Esophagus (tissue), 2 donors: ENCODE results near the gene DAPK2. TPM values are rescaled to one million over a fixed set of nuclear protein-coding genes. Genes with fewer than 3 reads are reported as not detected.
"Not testable (repeated sequence)": the region's sequence is repeated elsewhere in the genome, so short reads cannot be mapped to it uniquely, and the experiment has no call there.

ENCODE experiments used
- H3K27ac ChIP-seq, 2 donors: one replicate each; pipeline ENCODE4 v1.5.1; 2013; ENCODE audit warnings: low read depth in 2 of 2, mild to moderate bottlenecking in 2 of 2, inconsistent platforms in 1 of 2, low read length in 1 of 2, moderate library complexity in 1 of 2
- H3K27me3 ChIP-seq, 2 donors: one replicate each; pipeline ENCODE4 v1.6.1; 2013; ENCODE audit warnings: low read length in 2 of 2, control low read depth in 1 of 2, mild to moderate bottlenecking in 1 of 2; ENCODE audit not compliant: insufficient read depth in 2 of 2, control insufficient read depth in 1 of 2
- H3K36me3 ChIP-seq, 2 donors: one replicate each; pipeline ENCODE4 v1.6.1; 2013; ENCODE audit warnings: low read length in 1 of 2; ENCODE audit not compliant: control insufficient read depth in 2 of 2, insufficient read depth in 2 of 2
- H3K4me1 ChIP-seq, 2 donors: one replicate each; pipeline ENCODE4 v1.6.1; 2013; ENCODE audit warnings: low read length in 1 of 2; ENCODE audit not compliant: control insufficient read depth in 2 of 2, insufficient read depth in 2 of 2
- H3K4me3 ChIP-seq, 2 donors: one replicate each; pipeline ENCODE4 v1.5.1; 2013; ENCODE audit warnings: low read length in 2 of 2, mild to moderate bottlenecking in 2 of 2, low read depth in 1 of 2, moderate library complexity in 1 of 2
- H3K9me3 ChIP-seq, 2 donors: one replicate each; pipeline ENCODE4 v1.6.1; 2013; ENCODE audit warnings: mild to moderate bottlenecking in 2 of 2, low read depth in 1 of 2, low read length in 1 of 2, moderate library complexity in 1 of 2; ENCODE audit not compliant: control insufficient read depth in 2 of 2, insufficient read depth in 1 of 2
- WGBS, 2 donors: extraction: QIAGEN DNeasy Blood & Tissue Kit; methylation state at CpG; one replicate each; pipeline ENCODE4 v1.1.7; 2013; 5-methylcytosine and 5-hydroxymethylcytosine counted together
- polyA plus RNA-seq, 2 donors: library from polyadenylated mRNA; stranded (reverse); fragments of 200-250 nt; gene quantifications; one replicate each; pipeline ENCODE4 v1.2.3, GENCODE V29; 2013
- donor health status: healthy with polysubstance abuse.
- donor health status: Bipolar disorder and iron deficiency.

DAPK2 gene
- polyA plus RNA-seq, 2 donors, result 1.9 to 8.9 TPM

- Histone ChIP-seq H3K4me1 (peaks cover 0 to 2% of the 10 kb centered on the region in 2 donors), H3K4me3 (no peak overlapping the region), H3K36me3 (no peaks in the 10 kb centered on the region), H3K9me3 (peaks cover 0 to 3% of the 10 kb centered on the region in 2 donors), H3K27me3 (no peaks in the 10 kb centered on the region), H3K27ac (no peak overlapping the region)
- 98 to 100% methylated on average over 1 of the region's 1 CpG for WGBS, 2 donors
Measured at GRCh38 chr15:63971904-63972303, 74.4 kb downstream of the DAPK2 start.

GRCh38 chr15:63971427-63971805 lies 74.9 kb downstream of the DAPK2 start:
- Histone ChIP-seq H3K27ac (no peak overlapping the region), H3K4me3 (no peak overlapping the region), H3K36me3 (no peaks in the 10 kb centered on the region), H3K4me1 (peaks cover 0 to 2% of the 10 kb centered on the region in 2 donors), H3K27me3 (peaks cover 0 to 2% of the 10 kb centered on the region in 2 donors), H3K9me3 (peaks cover 0 to 3% of the 10 kb centered on the region in 2 donors)
- WGBS, 2 donors, result 84 to 86% methylated on average over 2 of the region's 2 CpGs

- Histone ChIP-seq H3K4me1 (peaks cover 0 to 2% of the 10 kb centered on the region in 2 donors), H3K36me3 (no peaks in the 10 kb centered on the region), H3K27me3 (peaks cover 0 to 2% of the 10 kb centered on the region in 2 donors), H3K4me3 (no peak overlapping the region), H3K9me3 (peaks cover 0 to 3% of the 10 kb centered on the region in 2 donors), H3K27ac (no peak overlapping the region)
- WGBS, 2 donors, result 62 to 85% methylated on average over 3 of the region's 3 CpGs
Measured at GRCh38 chr15:63970621-63971426, 75.5 kb downstream of the DAPK2 start.

GRCh38 chr15:63969652-63970421 lies 76.4 kb downstream of the DAPK2 start:
- Histone ChIP-seq H3K36me3 (no peaks in the 10 kb centered on the region), H3K27me3 (peaks cover 0 to 2% of the 10 kb centered on the region in 2 donors), H3K4me1 (peaks cover 0 to 2% of the 10 kb centered on the region in 2 donors), H3K4me3 (no peak overlapping the region), H3K27ac (no peak overlapping the region), H3K9me3 (peaks cover 0 to 3% of the 10 kb centered on the region in 2 donors)
- 83 to 93% methylated on average over 2 of the region's 2 CpGs for WGBS, 2 donors

GRCh38 chr15:63968700-63969099 lies 77.6 kb downstream of the DAPK2 start:
- Histone ChIP-seq H3K36me3 (no peaks in the 10 kb centered on the region), H3K4me1 (peaks cover 0 to 2% of the 10 kb centered on the region in 2 donors), H3K9me3 (peaks cover 0 to 3% of the 10 kb centered on the region in 2 donors), H3K27ac (no peak overlapping the region), H3K4me3 (no peak overlapping the region), H3K27me3 (peaks cover 0 to 2% of the 10 kb centered on the region in 2 donors)
- 83 to 88% methylated on average over 3 of the region's 3 CpGs for WGBS, 2 donors

- H3K36me3 ChIP-seq, result no peaks in the 10 kb centered on the region
- no peak overlapping the region for H3K4me3 ChIP-seq
- peaks cover 0 to 2% of the 10 kb centered on the region in 2 donors for H3K27me3 ChIP-seq
- WGBS, 2 donors, result 80 to 88% methylated on average over 4 of the region's 4 CpGs
- peaks cover 0 to 2% of the 10 kb centered on the region in 2 donors for H3K4me1 ChIP-seq
- no peak overlapping the region for H3K27ac ChIP-seq
- peaks cover 0 to 3% of the 10 kb centered on the region in 2 donors for H3K9me3 ChIP-seq
Measured at GRCh38 chr15:63968122-63968524, 78.2 kb downstream of the DAPK2 start.

GRCh38 chr15:63967616-63968015 lies 78.7 kb downstream of the DAPK2 start:
- Histone ChIP-seq H3K27ac (no peak overlapping the region), H3K4me3 (no peak overlapping the region), H3K4me1 (no peaks in the 10 kb centered on the region), H3K9me3 (peaks cover 0 to 3% of the 10 kb centered on the region in 2 donors), H3K36me3 (no peaks in the 10 kb centered on the region), H3K27me3 (peaks cover 0 to 2% of the 10 kb centered on the region in 2 donors)
- 95 to 97% methylated on average over 4 of the region's 4 CpGs for WGBS, 2 donors

- H3K36me3 ChIP-seq, H3K9me3 ChIP-seq, H3K27ac ChIP-seq, H3K4me3 ChIP-seq, H3K27me3 ChIP-seq, H3K4me1 ChIP-seq: not testable (repeated sequence)
- 95 to 97% methylated on average over 15 of the region's 15 CpGs for WGBS, 2 donors
Measured at GRCh38 chr15:63962947-63963721, 83.2 kb downstream of the DAPK2 start.

- Histone ChIP-seq H3K9me3 (no peaks in the 10 kb centered on the region), H3K27me3 (no peaks in the 10 kb centered on the region), H3K4me3 (no peak overlapping the region), H3K36me3 (no peaks in the 10 kb centered on the region), H3K27ac (no peak overlapping the region), H3K4me1 (no peaks in the 10 kb centered on the region)
- WGBS, 2 donors, result 34 to 61% methylated on average over 2 of the region's 2 CpGs
Measured at GRCh38 chr15:63953524-63953923, 92.8 kb downstream of the DAPK2 start.
